Smooth muscle cell (in vitro differentiated cells): ENCODE measurements around the gene CHCHD1. TPM values are rescaled to one million over a fixed set of nuclear protein-coding genes. Genes with fewer than 3 reads are reported as not detected.
"Not testable (repeated sequence)": the region's sequence is repeated elsewhere in the genome, so short reads cannot be mapped to it uniquely, and the experiment has no call there.

Experiments
- DNase-seq: peaks from one replicate; lab custom pipeline; 2025; ENCODE audit not compliant: unreplicated experiment; lab: John Stamatoyannopoulos, UW
- H2AFZ ChIP-seq: fragments of 200-600 bp; sonication (generic); 2 replicates; pipeline ENCODE4 v1.6.0; 2016; ENCODE audit warnings: antibody characterized with exemption, low read depth, mild to moderate bottlenecking
- H3F3A ChIP-seq: fragments of 200-600 bp; sonication (generic); 2 replicates; pipeline ENCODE4 v1.6.0; 2017; ENCODE audit warnings: antibody characterized with exemption, low read depth
- H3K27ac ChIP-seq: fragments of 200-600 bp; sonication (generic); 2 replicates; pipeline ENCODE4 v1.5.1; 2016; ENCODE audit warnings: low read depth, mild to moderate bottlenecking
- H3K27me3 ChIP-seq: fragments of 200-600 bp; sonication (generic); 2 replicates; pipeline ENCODE4 v1.6.1; 2016; ENCODE audit warnings: low read depth, mild to moderate bottlenecking
- H3K36me3 ChIP-seq: fragments of 200-600 bp; sonication (generic); 2 replicates; pipeline ENCODE4 v1.5.1; 2016; ENCODE audit warnings: low read depth
- H3K4me1 ChIP-seq: fragments of 200-600 bp; sonication (generic); 2 replicates; pipeline ENCODE4 v1.5.1; 2016; ENCODE audit warnings: low read depth
- H3K4me2 ChIP-seq: fragments of 200-600 bp; sonication (generic); 2 replicates; pipeline ENCODE4 v1.6.0; 2016; ENCODE audit warnings: mild to moderate bottlenecking
- H3K4me3 ChIP-seq: fragments of 200-600 bp; sonication (generic); 2 replicates; pipeline ENCODE4 v1.5.1; 2016; ENCODE audit warnings: mild to moderate bottlenecking
- H3K79me2 ChIP-seq: fragments of 200-600 bp; sonication (generic); 2 replicates; pipeline ENCODE4 v1.6.0; 2016; ENCODE audit warnings: low read depth, mild to moderate bottlenecking
- H3K9ac ChIP-seq: fragments of 200-600 bp; sonication (generic); 2 replicates; pipeline ENCODE4 v1.6.0; 2016; ENCODE audit warnings: low read depth
- H3K9me3 ChIP-seq: fragments of 200-600 bp; sonication (generic); replicated peaks from 2 replicates; pipeline ENCODE4 v1.5.1; 2016; ENCODE audit warnings: low read depth
- H4K20me1 ChIP-seq: fragments of 200-600 bp; sonication (generic); 2 replicates; pipeline ENCODE4 v1.6.0; 2016; ENCODE audit warnings: low read depth
- CTCF ChIP-seq: fragments of 200-600 bp; sonication (generic); IDR thresholded peaks from 2 replicates; pipeline ENCODE4 v1.5.1; 2017; ENCODE audit warnings: borderline replicate concordance, mild to moderate bottlenecking, antibody characterized with exemption; ENCODE audit not compliant: insufficient read depth, poor library complexity, severe bottlenecking
- WGBS: methylation state at CpG from one replicate; pipeline ENCODE4 v1.1.7; 2016; ENCODE audit warnings: low lambda C conversion rate; 5-methylcytosine and 5-hydroxymethylcytosine counted together
- polyA plus RNA-seq: library from polyadenylated mRNA; unstranded; fragments of >200 nt; fragmentation: Nextera tagmentation; extraction: Ambion mirVana; gene quantifications from 2 replicates; pipeline ENCODE4 v1.2.1, GENCODE V29; 2016
- total RNA-seq: library from RNA; depleted of rRNA; stranded (reverse); fragments of >200 nt; gene quantifications from 2 replicates; pipeline ENCODE4 v1.2.3, GENCODE V29; 2014

Gene CHCHD1
- total and polyA plus RNA-seq, 2 experiments from 2014 or later, result 65.9 to 68.3 TPM

GRCh38 chr10:73785721-73786511 is 4.1 kb downstream of the CHCHD1 start:
- peaks cover 67% of the 10 kb centered on the region for H3K79me2 ChIP-seq
- H3K4me3 ChIP-seq, result peak overlapping the region; percentile 69
- H3F3A ChIP-seq, result peaks cover 16% of the 10 kb centered on the region
- no peak for TF ChIP-seq CTCF
- peak overlapping the region; percentile 79 for H3K9ac ChIP-seq
- H3K4me1 ChIP-seq, result peaks cover 16% of the 10 kb centered on the region
- peak overlapping the region; percentile 53 for H3K27ac ChIP-seq
- H3K27me3 ChIP-seq, result no peaks in the 10 kb centered on the region
- H3K9me3 ChIP-seq, result no peaks in the 10 kb centered on the region
- peak overlapping the region; percentile 93 for H3K4me2 ChIP-seq
- peak; percentile 42 for DNase-seq
- peaks cover 40% of the 10 kb centered on the region for H4K20me1 ChIP-seq
- peak overlapping the region; percentile 73 for H2AFZ ChIP-seq
- 3% methylated on average over 34 of the region's 54 CpGs for WGBS
- no peaks in the 10 kb centered on the region for H3K36me3 ChIP-seq

- H2AFZ ChIP-seq, result no peak overlapping the region
These were observed 4.7 kb downstream of the CHCHD1 start for GRCh38 chr10:73786512-73786885.

GRCh38 chr10:73787031-73787800 is 5.4 kb downstream of the CHCHD1 start:
- not testable (repeated sequence) for H3K27ac ChIP-seq, H3K27me3 ChIP-seq, H3K9me3 ChIP-seq, H2AFZ ChIP-seq, H3K36me3 ChIP-seq, DNase-seq, H3K9ac ChIP-seq
- peak overlapping the region; percentile 93 for H3K4me2 ChIP-seq
- peaks cover 40% of the 10 kb centered on the region for H4K20me1 ChIP-seq
- H3K79me2 ChIP-seq, result peaks cover 54% of the 10 kb centered on the region
- H3K4me1 ChIP-seq, result peaks cover 12% of the 10 kb centered on the region
- WGBS, result 98% methylated on average over 21 of the region's 21 CpGs
- peaks cover 16% of the 10 kb centered on the region for H3F3A ChIP-seq
- peak overlapping the region; percentile 69 for H3K4me3 ChIP-seq

More at GRCh38 chr10:73786512-73786885, 4.7 kb downstream of the CHCHD1 start:
- peak overlapping the region; percentile 53 for H3K27ac ChIP-seq
- no peaks in the 10 kb centered on the region for H3K27me3 ChIP-seq
- peak overlapping the region; percentile 69 for H3K4me3 ChIP-seq
- H4K20me1 ChIP-seq, result peaks cover 40% of the 10 kb centered on the region
- WGBS, result 29% methylated on average over 2 of the region's 2 CpGs
- peaks cover 61% of the 10 kb centered on the region for H3K79me2 ChIP-seq
- no peak for DNase-seq
- peak overlapping the region; percentile 79 for H3K9ac ChIP-seq
- no peaks in the 10 kb centered on the region for H3K9me3 ChIP-seq
- H3K4me1 ChIP-seq, result peaks cover 12% of the 10 kb centered on the region
- H3F3A ChIP-seq, result peaks cover 16% of the 10 kb centered on the region
- peak overlapping the region; percentile 93 for H3K4me2 ChIP-seq
- no peaks in the 10 kb centered on the region for H3K36me3 ChIP-seq
- TF ChIP-seq CTCF, result no peak

- DNase-seq, result no peak
- WGBS, result 95% methylated on average over 17 of the region's 17 CpGs
These were observed 7.2 kb downstream of the CHCHD1 start for GRCh38 chr10:73788864-73789658.

More at GRCh38 chr10:73788864-73789658, 7.2 kb downstream of the CHCHD1 start:
- Histone ChIP-seq H3K27ac (no peak overlapping the region), H3K9ac (no peak overlapping the region), H3K36me3 (peaks cover 4% of the 10 kb centered on the region), H3K9me3 (no peaks in the 10 kb centered on the region), H3F3A (peaks cover 2% of the 10 kb centered on the region), H3K27me3 (no peaks in the 10 kb centered on the region), H3K4me1 (peaks cover 4% of the 10 kb centered on the region), H2AFZ (no peak overlapping the region), H3K79me2 (peaks cover 35% of the 10 kb centered on the region), H4K20me1 (peaks cover 40% of the 10 kb centered on the region), H3K4me3 (no peak overlapping the region), H3K4me2 (no peak overlapping the region)
- TF ChIP-seq CTCF, result no peak
